IPS DF 6.9 (cell line): Measurements from ENCODE around the gene QRICH2.
"Not testable (repeated sequence)": the region's sequence is repeated elsewhere in the genome, so short reads cannot be mapped to it uniquely, and the experiment has no call there.

Experiments
- DNase-seq: peaks from one replicate; pipeline ENCODE4 v3.0.0-alpha.2; 2013; ENCODE audit warnings: low read depth, low spot score
- H3K27ac ChIP-seq: one replicate; pipeline ENCODE4 v1.5.1; 2013; ENCODE audit warnings: low read length, control low read depth
- H3K27me3 ChIP-seq: 2 replicates; pipeline ENCODE4 v1.6.1; 2013; ENCODE audit warnings: mild to moderate bottlenecking, low read length; ENCODE audit not compliant: control insufficient read depth, insufficient read depth
- H3K36me3 ChIP-seq: 2 replicates; pipeline ENCODE4 v1.6.1; 2013; ENCODE audit warnings: low read length; ENCODE audit not compliant: control insufficient read depth, insufficient read depth
- H3K4me1 ChIP-seq: 2 replicates; pipeline ENCODE4 v1.6.1; 2013; ENCODE audit warnings: low read length; ENCODE audit not compliant: control insufficient read depth, insufficient read depth
- H3K4me3 ChIP-seq: 2 replicates; pipeline ENCODE4 v1.5.1; 2013; ENCODE audit warnings: mild to moderate bottlenecking, low read length
- H3K9me3 ChIP-seq: 2 replicates; pipeline ENCODE4 v1.6.1; 2013; ENCODE audit warnings: low read length, inconsistent platforms; ENCODE audit not compliant: control insufficient read depth, insufficient read depth
- WGBS: extraction: QIAGEN DNeasy Blood & Tissue Kit; methylation state at CpG from one replicate; pipeline ENCODE4 v1.1.7; 2013; ENCODE audit warnings: mixed read lengths, missing lambda C conversion rate; ENCODE audit not compliant: insufficient read length, insufficient coverage; 5-methylcytosine and 5-hydroxymethylcytosine counted together

Gene QRICH2

DNA sequence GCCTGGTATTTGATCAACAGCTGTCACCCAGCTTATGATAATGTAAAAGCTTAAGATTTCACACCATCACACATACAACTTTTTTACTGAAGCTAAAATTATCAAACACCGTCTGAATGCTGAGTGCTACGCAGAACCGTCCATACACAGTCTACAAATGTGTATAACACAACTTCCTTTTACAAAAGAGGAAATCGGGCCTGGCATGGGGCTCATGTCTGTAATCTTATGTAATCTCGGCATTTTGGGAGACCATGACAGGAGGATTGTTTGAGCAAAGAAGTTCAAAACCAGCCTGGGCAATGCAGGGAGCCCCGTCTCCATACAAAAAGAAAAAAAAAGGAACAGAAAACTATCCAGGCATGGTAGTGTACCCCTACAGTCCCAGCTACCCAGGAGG lies 19.6 kb upstream of the QRICH2 start:
- no peak overlapping the region for H3K27ac ChIP-seq
- DNase-seq = no peak
- WGBS = no CpG with 5 or more reads among the region's 6 CpGs

DNA sequence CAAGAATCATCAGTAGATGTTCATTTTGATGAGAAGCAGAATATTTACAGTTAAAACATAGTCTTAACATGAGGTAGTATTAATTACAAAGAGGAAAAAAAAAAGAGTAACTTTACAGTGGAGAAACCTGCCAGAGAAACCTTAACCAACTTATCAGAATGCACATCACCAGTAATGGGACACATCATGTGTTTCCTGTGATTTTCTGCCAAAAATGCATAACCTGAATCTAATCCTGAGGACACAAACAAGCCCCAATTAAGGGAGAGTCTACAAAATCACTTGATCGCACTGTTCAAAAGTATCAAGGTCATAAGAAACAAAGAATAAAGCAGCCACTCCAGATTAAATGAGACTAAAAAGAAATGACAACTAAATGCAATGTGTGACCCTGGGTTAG lies 18.2 kb upstream of the QRICH2 start:
- no peaks in the 10 kb centered on the region for H3K9me3 ChIP-seq
- WGBS = no CpG with 5 or more reads among the region's 1 CpG
- no peak for DNase-seq
- H3K4me3 ChIP-seq = no peak overlapping the region
- no peaks in the 10 kb centered on the region for H3K27me3 ChIP-seq
- no peak overlapping the region for H3K27ac ChIP-seq
- H3K4me1 ChIP-seq = no peaks in the 10 kb centered on the region
- peaks cover 7% of the 10 kb centered on the region; the same call in 1 of the 2 replicates for H3K36me3 ChIP-seq

More for the DNA sequence above, 19.6 kb upstream of the QRICH2 start:
- Histone ChIP-seq H3K4me1 (no peaks in the 10 kb centered on the region), H3K27me3 (no peaks in the 10 kb centered on the region), H3K4me3 (no peak overlapping the region), H3K36me3 (peaks cover 7% of the 10 kb centered on the region; the same call in 1 of the 2 replicates), H3K9me3 (no peaks in the 10 kb centered on the region)

DNA sequence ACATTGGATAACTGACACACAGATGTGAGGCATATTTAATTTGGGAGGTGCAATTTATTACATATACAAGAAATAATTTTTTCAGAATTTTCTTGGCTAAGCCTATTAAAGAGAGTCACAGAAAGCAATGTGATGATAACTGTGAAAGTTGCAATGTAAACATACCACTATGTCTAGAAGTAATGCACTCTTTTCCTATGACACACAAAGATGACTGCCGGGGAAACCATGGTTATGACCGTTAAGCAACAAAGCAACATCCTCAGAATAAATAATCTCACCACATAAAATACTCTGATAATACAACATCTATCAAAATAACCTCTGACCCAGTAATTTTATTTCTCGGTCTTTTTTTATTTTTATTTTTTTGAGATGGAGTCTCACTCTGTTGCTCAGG lies 10.5 kb upstream of the QRICH2 start:
- H3K4me1 ChIP-seq = no peaks in the 10 kb centered on the region
- 100% methylated on average over 1 of the region's 3 CpGs for WGBS
- no peaks in the 10 kb centered on the region for H3K36me3 ChIP-seq
- H3K4me3 ChIP-seq = no peak overlapping the region
- H3K27ac ChIP-seq = no peak overlapping the region
- no peaks in the 10 kb centered on the region for H3K9me3 ChIP-seq
- no peak for DNase-seq
- no peaks in the 10 kb centered on the region for H3K27me3 ChIP-seq

DNA sequence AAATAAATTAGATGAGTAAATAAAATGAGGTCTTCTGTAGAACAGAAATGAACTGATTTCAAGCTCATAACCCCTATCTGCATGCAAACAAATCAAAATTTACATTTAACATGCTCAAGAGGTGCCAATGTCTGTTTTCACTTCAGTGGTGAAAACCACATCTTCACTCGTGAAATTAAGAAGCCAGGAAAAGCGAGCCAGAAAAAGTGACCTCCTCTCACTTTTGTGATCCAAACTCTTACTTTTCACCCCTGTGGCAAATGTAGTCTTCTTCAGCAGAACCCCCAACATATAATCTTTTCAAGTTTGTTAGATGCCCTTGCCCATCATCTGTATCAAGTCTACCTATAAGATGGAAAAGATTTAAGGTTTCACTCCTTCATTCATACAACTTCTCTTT lies 9.5 kb upstream of the QRICH2 start:
- H3K27me3 ChIP-seq = no peaks in the 10 kb centered on the region
- no CpG with 5 or more reads among the region's 2 CpGs for WGBS
- no peak for DNase-seq
- H3K4me3 ChIP-seq = no peak overlapping the region
- H3K9me3 ChIP-seq = no peaks in the 10 kb centered on the region
- H3K36me3 ChIP-seq = peaks cover 2% of the 10 kb centered on the region; the same call in 1 of the 2 replicates
- H3K4me1 ChIP-seq = no peaks in the 10 kb centered on the region
- no peak overlapping the region for H3K27ac ChIP-seq

DNA sequence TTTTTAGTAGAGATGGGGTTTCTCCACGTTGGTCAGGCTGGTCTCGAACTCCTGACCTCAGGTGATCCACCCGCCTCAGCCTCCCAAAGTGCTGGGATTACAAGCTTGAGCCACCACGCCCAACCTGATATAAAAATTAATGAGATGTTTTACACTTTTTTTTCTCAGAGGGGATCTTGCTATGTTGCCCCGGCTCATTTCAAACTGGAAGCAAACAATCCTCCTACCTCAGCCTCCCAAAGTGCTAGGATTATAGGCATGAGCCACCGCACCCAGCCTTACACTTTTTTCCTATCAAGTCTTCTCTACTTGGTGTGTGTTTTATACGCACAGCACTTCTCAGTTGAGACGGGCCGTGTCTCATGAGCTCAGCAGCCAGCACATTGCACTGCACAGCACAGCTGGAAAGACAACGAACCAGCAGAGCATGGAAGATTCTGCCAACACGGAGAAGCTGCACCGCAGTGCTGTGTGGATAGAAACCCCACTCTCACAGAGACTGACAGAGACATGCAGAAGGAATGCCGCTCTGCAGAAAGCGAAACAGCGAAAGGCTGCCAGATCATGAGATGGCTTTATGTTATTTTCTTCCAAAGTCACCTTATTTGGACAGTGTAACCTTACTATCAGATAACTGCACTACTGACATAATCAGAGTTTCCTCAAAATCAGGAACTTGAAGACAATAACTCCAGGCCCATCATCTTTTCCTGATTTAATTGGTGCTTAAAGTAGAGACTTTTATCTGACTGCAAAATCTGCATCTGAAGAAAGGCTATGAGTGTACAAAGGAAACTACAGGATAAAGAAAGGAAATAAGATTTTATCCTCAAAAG lies 6.5 kb upstream of the QRICH2 start:
- no peak for DNase-seq
- no peak overlapping the region for H3K4me3 ChIP-seq
- no peak overlapping the region for H3K27ac ChIP-seq
- no CpG with 5 or more reads among the region's 15 CpGs for WGBS
- peaks cover 2% of the 10 kb centered on the region; the same call in 1 of the 2 replicates for H3K36me3 ChIP-seq
- H3K27me3 ChIP-seq = no peaks in the 10 kb centered on the region
- no peaks in the 10 kb centered on the region for H3K4me1 ChIP-seq
- H3K9me3 ChIP-seq = no peaks in the 10 kb centered on the region; the same call in 1 of the 2 replicates

DNA sequence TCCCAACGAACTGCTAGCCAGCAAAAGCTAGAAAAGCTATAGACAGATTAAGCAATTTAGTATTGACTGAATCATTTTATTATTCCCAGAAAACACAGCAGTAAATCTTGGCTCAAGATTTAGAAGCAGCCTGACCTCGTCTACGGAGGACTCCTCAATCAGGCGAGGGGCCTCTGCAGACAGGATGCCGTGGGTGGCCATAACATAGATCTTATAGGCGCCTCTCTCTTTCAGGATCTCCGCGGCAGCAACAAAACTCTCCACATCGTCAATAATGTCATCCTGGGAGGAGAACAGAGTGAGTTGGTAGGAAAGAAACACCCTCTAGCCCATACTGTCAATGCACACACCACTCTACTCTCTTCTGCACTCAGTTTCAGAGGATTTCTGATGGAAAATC lies 4.7 kb upstream of the QRICH2 start:
- DNase-seq = no peak
- Histone ChIP-seq H3K27me3 (no peaks in the 10 kb centered on the region), H3K4me3 (no peak overlapping the region), H3K4me1 (no peaks in the 10 kb centered on the region), H3K36me3 (peaks cover 2% of the 10 kb centered on the region; the same call in 1 of the 2 replicates), H3K9me3 (no peaks in the 10 kb centered on the region; the same call in 1 of the 2 replicates), H3K27ac (no peak overlapping the region)
- WGBS = no CpG with 5 or more reads among the region's 9 CpGs

DNA sequence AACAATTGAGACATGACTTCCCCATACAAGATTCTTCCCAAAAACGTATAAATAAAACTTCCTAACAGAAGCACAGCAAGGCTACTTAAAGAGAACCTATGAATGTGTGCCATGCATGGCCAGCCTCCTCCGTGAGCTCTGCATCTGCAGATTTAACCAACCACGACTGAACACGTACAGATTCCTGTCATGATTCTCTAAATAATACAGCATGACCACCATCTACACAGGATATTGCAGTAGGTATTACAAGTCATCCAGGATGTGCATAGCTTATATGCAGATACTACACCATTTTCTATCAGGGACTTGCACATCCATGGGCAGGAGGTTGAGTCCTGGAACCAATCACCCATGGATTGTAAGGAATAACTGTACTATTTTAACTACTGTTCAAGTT lies 1.4 kb upstream of the QRICH2 start:
- Histone ChIP-seq H3K4me3 (no peak overlapping the region), H3K9me3 (no peaks in the 10 kb centered on the region; the same call in 1 of the 2 replicates), H3K4me1 (no peaks in the 10 kb centered on the region), H3K36me3 (peaks cover 4% of the 10 kb centered on the region; the same call in 1 of the 2 replicates), H3K27ac (no peak overlapping the region), H3K27me3 (no peaks in the 10 kb centered on the region)
- no CpG with 5 or more reads among the region's 4 CpGs for WGBS
- DNase-seq = no peak

DNA sequence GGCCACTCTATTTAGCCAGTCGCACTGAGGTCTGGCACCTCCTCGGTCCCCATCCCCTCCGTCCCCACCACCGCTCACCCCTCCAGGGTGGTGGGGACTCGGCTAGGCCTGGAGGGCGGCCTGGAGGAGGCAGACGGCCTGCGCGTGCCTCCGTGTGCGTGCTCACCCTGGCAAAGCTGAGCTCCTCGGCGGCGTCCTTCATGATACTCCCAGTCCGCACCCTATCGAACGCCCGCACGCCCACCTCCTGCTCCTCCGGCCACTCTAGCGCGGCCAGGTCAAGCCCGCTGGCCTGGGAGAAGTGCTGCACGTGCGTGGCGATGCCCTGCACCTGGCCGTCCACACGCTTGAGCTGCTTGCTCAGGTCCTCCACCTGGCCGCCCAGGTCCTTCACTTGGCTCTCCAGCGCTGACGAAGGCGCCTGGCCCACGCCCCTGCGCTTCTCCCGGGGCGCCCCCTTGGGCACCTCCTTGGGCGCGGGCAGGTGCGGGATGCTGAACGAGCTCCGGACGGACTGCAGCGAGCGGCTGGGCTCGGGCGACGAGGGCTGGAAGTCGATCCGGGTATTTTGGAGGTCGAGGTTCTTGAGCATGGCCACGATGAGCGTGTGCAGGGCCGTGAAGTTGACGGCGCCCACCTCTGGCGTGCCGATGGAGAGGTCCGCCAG lies 644 bp downstream of the QRICH2 start:
- no peak overlapping the region for H3K27ac ChIP-seq
- H3K4me1 ChIP-seq = no peaks in the 10 kb centered on the region
- 0 out of 2 replicates have a peak, but pooled peaks cover 2% of the 10 kb centered on the region for H3K36me3 ChIP-seq
- no peaks in the 10 kb centered on the region for H3K27me3 ChIP-seq
- DNase-seq = no peak
- no CpG with 5 or more reads among the region's 58 CpGs for WGBS
- no peak overlapping the region for H3K4me3 ChIP-seq
- H3K9me3 ChIP-seq = no peaks in the 10 kb centered on the region; the same call in 1 of the 2 replicates

DNA sequence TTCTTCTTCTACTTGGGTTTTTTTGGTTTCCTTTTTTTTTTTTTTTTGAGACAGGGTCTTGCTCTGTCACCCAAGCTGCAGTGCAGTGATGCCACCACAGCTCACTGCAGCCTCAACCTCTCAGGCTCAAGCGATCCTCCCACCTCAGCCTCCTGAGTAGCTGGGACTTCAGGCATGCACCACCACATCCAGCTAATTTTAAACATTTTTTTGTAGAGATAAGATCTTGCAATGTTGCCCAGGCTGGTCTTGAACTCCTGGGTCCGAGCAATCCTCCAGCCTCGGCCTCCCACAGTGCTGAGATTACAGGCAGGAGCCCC lies 3.0 kb downstream of the QRICH2 start:
- no CpG with 5 or more reads among the region's 3 CpGs for WGBS
- not testable (repeated sequence) for H3K4me3 ChIP-seq, H3K9me3 ChIP-seq

DNA sequence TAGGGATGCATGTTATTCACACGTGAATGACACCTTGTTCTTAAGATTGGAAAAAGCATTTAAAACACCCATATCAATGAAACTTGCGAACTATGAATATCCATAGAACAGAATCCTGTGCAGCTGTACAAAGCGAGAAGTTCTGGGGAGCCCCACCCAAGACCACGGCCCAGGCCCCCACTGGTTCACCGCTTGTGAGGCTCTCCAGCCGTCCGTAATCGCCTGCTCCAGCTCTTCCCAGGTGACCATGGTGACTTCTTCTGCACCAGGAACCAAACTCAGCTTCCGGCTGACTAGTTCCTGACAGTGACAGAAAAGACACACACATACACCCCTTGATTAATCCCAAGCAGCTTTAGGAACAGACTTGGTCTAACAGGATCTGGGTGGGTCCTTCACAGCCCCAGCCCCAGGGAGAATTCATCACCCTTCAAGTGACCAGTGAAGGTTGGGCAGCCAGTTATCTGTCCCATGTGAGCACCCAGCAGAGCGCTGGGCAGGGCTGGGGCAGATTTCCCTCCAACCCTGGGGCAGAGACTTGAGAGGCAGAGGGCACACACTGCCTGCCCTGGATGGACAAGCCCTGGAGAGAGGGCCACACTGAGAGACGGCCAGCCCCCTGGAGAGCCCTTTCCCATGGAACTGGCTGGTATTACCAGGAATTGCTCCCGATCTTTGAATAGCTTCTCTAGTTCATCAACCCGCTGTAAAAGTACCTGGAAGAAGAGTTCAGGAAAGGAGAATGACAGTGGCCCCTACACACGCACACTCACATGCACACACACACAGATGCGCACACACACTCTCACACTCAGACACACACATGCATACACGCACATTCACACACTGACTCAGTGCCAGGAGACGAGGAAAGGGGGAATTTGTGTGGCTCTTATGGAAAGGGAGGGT lies 3.6 kb downstream of the QRICH2 start:
- WGBS = no CpG with 5 or more reads among the region's 17 CpGs
- Histone ChIP-seq H3K36me3 (0 out of 2 replicates have a peak, but pooled peaks cover 2% of the 10 kb centered on the region), H3K4me3 (no peak overlapping the region), H3K9me3 (no peaks in the 10 kb centered on the region), H3K27ac (no peak overlapping the region), H3K27me3 (no peaks in the 10 kb centered on the region), H3K4me1 (no peaks in the 10 kb centered on the region)
- no peak for DNase-seq

More for the DNA sequence above, 3.0 kb downstream of the QRICH2 start:
- not testable (repeated sequence) for H3K4me1 ChIP-seq, H3K27ac ChIP-seq, H3K27me3 ChIP-seq, DNase-seq, H3K36me3 ChIP-seq
